Stomach (tissue), 9 donors: ENCODE measurements around the gene CXCR5. TPM values are rescaled to one million over a fixed set of nuclear protein-coding genes. Genes with fewer than 3 reads are reported as not detected.
"Not testable (repeated sequence)": the region's sequence is repeated elsewhere in the genome, so short reads cannot be mapped to it uniquely, and the experiment has no call there.

ENCODE experiments used
- DNase-seq, 2 donors: peaks; one replicate each; pipeline versions ENCODE4 v3.0.0 to v3.0.0-alpha.2; 2013 to 2019
- H3K27ac ChIP-seq, 5 donors: fragments of 200-600 bp in 4 of 5; sonication (generic) in 4 of 5; one replicate each; pipeline ENCODE4 v1.5.1; 2013 to 2019; ENCODE audit warnings: mild to moderate bottlenecking in 1 of 5, moderate library complexity in 1 of 5
- H3K27me3 ChIP-seq, 3 donors: fragments of 200-600 bp; sonication (generic); one replicate each; pipeline ENCODE4 v1.5.1; 2017 to 2019; ENCODE audit warnings: mixed run types in 1 of 3
- H3K36me3 ChIP-seq, 4 donors: fragments of 200-600 bp; sonication (generic); 1 replicate in 3 of 4; 2 replicates in 1 of 4; pipeline ENCODE4 v1.5.1; 2016 to 2019
- H3K4me1 ChIP-seq, 4 donors: fragments of 200-600 bp; sonication (generic); one replicate each; pipeline ENCODE4 v1.5.1; 2016 to 2019
- H3K4me3 ChIP-seq, 4 donors: fragments of 200-600 bp; sonication (generic) in 3 of 4; one replicate each; pipeline ENCODE4 v1.5.1; 2016 to 2019; ENCODE audit warnings: mild to moderate bottlenecking in 1 of 4
- H3K9me3 ChIP-seq, 4 donors: fragments of 200-600 bp; sonication (generic); one replicate each; pipeline ENCODE4 v1.5.1; 2016 to 2019
- EP300 ChIP-seq: sonication (generic); formaldehyde crosslinking; IDR thresholded peaks from one replicate; pipeline ENCODE4 v1.6.1; 2017; ENCODE audit warnings: antibody characterized with exemption
- POLR2A ChIP-seq, 4 donors: fragments of 450-650 bp; IDR thresholded peaks; one replicate each; pipeline ENCODE4 v1.6.1; 2016; ENCODE audit warnings: antibody characterized with exemption in 4 of 4, control low read depth in 2 of 4, mild to moderate bottlenecking in 1 of 4, moderate library complexity in 1 of 4
- POLR2AphosphoS5 ChIP-seq, 3 donors: sonication (generic); formaldehyde crosslinking; IDR thresholded peaks; one replicate each; pipeline ENCODE4 v1.6.1; 2016; ENCODE audit warnings: antibody characterized with exemption in 3 of 3
- WGBS, 5 donors: extraction: QIAGEN DNeasy Blood & Tissue Kit in 3 of 5; methylation state at CpG; one replicate each; pipeline versions ENCODE4 v1.1.5 to v1.1.7; 2013 to 2018; 5-methylcytosine and 5-hydroxymethylcytosine counted together
- intact Hi-C: fragments of 100-400 bp; cut with DNase I; formaldehyde crosslinking; loops from one replicate; pipeline ENCODE4 v1.15.1; 2023; ENCODE audit warnings: low total_unique reads
- polyA plus RNA-seq, 3 donors: library from polyadenylated mRNA; stranded (reverse); fragments of 200-250 nt; gene quantifications; one replicate each; pipeline ENCODE4 v1.2.3, GENCODE V29; 2013
- total RNA-seq, 5 donors: library from RNA; depleted of rRNA; stranded (reverse); fragments of >200 nt; gene quantifications; one replicate each; pipeline versions ENCODE4 v1.1.0 to v1.2.3, GENCODE V29; 2014 to 2016
- TF ChIP-seq, protein P1 (sequence below), 7 experiments: fragments of 450-650 bp in 4 of 7; fragments of 200-600 bp in 3 of 7; sonication (generic) in 3 of 7; IDR thresholded peaks; one replicate each; pipeline ENCODE4 v1.5.1; 2016 to 2019; ENCODE audit warnings: antibody characterized with exemption in 7 of 7, control low read depth in 2 of 7, mild to moderate bottlenecking in 1 of 7
- donor health status: healthy with polysubstance abuse.
- donor health status: Bipolar disorder and iron deficiency.
- donor health status: healthy.

Gene CXCR5
- total and polyA plus RNA-seq, 8 donors: 0.12 to 0.60 (median 0.15) TPM; not detected in 4

GRCh38 chr11:118838905-118839553, 44.7 kb upstream of the CXCR5 start:
- intact Hi-C loops: no loop called here
- H3K4me3 ChIP-seq: no peak overlapping the region
- no peaks in the 10 kb centered on the region for H3K36me3 ChIP-seq
- TF ChIP-seq POLR2AphosphoS5 (IDR thresholded peaks at IDR 0.05) (no peak), POLR2A (IDR thresholded peaks at IDR 0.05) (no peak), EP300 (no peak)
- TF ChIP-seq, protein P1, sequence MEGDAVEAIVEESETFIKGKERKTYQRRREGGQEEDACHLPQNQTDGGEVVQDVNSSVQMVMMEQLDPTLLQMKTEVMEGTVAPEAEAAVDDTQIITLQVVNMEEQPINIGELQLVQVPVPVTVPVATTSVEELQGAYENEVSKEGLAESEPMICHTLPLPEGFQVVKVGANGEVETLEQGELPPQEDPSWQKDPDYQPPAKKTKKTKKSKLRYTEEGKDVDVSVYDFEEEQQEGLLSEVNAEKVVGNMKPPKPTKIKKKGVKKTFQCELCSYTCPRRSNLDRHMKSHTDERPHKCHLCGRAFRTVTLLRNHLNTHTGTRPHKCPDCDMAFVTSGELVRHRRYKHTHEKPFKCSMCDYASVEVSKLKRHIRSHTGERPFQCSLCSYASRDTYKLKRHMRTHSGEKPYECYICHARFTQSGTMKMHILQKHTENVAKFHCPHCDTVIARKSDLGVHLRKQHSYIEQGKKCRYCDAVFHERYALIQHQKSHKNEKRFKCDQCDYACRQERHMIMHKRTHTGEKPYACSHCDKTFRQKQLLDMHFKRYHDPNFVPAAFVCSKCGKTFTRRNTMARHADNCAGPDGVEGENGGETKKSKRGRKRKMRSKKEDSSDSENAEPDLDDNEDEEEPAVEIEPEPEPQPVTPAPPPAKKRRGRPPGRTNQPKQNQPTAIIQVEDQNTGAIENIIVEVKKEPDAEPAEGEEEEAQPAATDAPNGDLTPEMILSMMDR (IDR thresholded peaks at IDR 0.05): no peak
- no peak for DNase-seq
- no peaks in the 10 kb centered on the region for H3K27me3 ChIP-seq
- WGBS, 5 donors: 77 to 93% (median 89%) methylated on average over 4 of the region's 4 CpGs
- no peaks in the 10 kb centered on the region for H3K9me3 ChIP-seq
- H3K27ac ChIP-seq: no peak overlapping the region
- H3K4me1 ChIP-seq: peaks cover 0 to 12% (median 5%) of the 10 kb centered on the region in 4 donors

- TF ChIP-seq, protein P1 (IDR thresholded peaks at IDR 0.05): no peak
- no peak for TF ChIP-seq POLR2A (IDR thresholded peaks at IDR 0.05)
- TF ChIP-seq POLR2AphosphoS5 (IDR thresholded peaks at IDR 0.05): no peak
- no peak for TF ChIP-seq EP300
- Histone ChIP-seq H3K9me3 (no peaks in the 10 kb centered on the region), H3K4me3 (no peak overlapping the region), H3K27me3 (no peaks in the 10 kb centered on the region), H3K36me3 (no peaks in the 10 kb centered on the region), H3K4me1 (peaks cover 0 to 16% (median 5%) of the 10 kb centered on the region in 4 donors), H3K27ac (no peak overlapping the region)
- intact Hi-C loops: no loop called here
- 71 to 82% (median 73%) methylated on average over 8 of the region's 8 CpGs for WGBS, 5 donors
- DNase-seq: no peak
These were observed 42.0 kb upstream of the CXCR5 start for GRCh38 chr11:118841469-118842242.

DNA sequence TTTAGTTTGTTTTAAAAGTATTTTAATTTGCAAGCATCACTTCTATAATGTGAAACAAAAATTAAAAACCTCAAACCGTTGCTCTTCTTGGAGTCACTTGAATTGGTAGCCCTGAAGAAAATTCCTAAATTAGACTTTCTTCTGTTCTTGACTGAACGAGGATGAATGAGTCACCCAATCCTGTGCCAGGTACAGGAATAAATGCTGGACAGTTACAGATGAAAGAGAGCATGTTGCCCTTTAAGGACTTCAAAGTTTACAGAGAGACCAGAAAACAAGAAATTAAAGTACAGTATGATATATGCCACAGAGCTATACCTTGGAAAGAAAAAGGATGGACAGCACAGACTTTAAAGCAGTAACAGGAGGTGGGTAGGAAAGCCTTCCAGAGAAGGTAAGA, 41.3 kb upstream of the CXCR5 start:
- H3K9me3 ChIP-seq: no peaks in the 10 kb centered on the region
- DNase-seq: no peak
- TF ChIP-seq, protein P1 (IDR thresholded peaks at IDR 0.05): no peak
- TF ChIP-seq POLR2AphosphoS5 (IDR thresholded peaks at IDR 0.05) (no peak), EP300 (no peak), POLR2A (IDR thresholded peaks at IDR 0.05) (no peak)
- no peak overlapping the region for H3K27ac ChIP-seq
- peaks cover 0 to 16% (median 5%) of the 10 kb centered on the region in 4 donors for H3K4me1 ChIP-seq
- no peaks in the 10 kb centered on the region for H3K36me3 ChIP-seq
- 28 to 42% (median 37%) methylated on average over 2 of the region's 2 CpGs for WGBS, 5 donors
- intact Hi-C loops: no loop called here
- no peaks in the 10 kb centered on the region for H3K27me3 ChIP-seq
- H3K4me3 ChIP-seq: no peak overlapping the region

DNA sequence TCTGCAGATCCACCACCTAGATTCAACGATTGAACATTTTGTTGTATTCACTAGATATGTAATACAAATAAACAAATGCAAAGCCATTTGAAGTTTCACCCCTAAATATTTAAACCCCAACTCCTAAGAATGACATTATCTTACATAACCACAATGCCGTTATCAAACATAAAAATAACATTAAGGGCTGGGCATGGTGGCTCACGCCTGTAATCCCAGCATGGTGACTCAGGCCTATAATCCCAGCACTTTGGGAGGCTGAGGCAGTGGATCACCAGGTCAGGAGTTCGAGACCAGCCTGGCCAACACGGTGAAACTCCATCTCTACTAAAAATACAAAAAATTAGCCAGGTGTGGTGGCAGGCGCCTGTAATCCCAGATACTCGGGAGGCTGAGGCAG, 40.8 kb upstream of the CXCR5 start:
- WGBS, 5 donors: 71 to 82% (median 77%) methylated on average over 7 of the region's 7 CpGs
- H3K27ac ChIP-seq, H3K27me3 ChIP-seq, H3K9me3 ChIP-seq, intact Hi-C loops, H3K36me3 ChIP-seq, DNase-seq, H3K4me3 ChIP-seq: not testable (repeated sequence)
- peaks cover 0 to 16% (median 5%) of the 10 kb centered on the region in 4 donors for H3K4me1 ChIP-seq

DNA sequence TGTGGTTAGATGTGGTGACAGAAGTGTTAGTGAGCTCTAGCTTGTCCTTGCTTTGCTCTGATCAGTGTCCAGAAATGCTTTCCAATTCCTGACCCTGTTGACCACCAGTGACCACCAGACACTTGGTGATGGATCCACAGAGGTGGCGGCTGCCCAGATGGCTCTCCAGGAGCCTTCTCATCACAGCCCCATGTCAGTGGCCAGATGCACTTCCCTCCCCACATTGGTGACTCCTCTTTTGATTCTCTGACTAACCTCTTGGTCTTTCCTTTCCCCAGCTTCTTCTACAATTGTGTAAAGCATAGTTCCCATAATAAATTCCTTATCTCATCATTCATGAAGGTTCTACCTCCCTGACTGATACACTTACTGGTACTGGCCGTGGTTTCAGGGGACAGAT, 40.1 kb upstream of the CXCR5 start:
- Histone ChIP-seq H3K4me3 (no peak overlapping the region), H3K36me3 (no peaks in the 10 kb centered on the region), H3K27ac (no peak overlapping the region), H3K4me1 (peaks cover 0 to 16% (median 5%) of the 10 kb centered on the region in 4 donors), H3K9me3 (no peaks in the 10 kb centered on the region), H3K27me3 (no peaks in the 10 kb centered on the region)
- TF ChIP-seq, protein P1 (IDR thresholded peaks at IDR 0.05): no peak
- no peak for TF ChIP-seq POLR2AphosphoS5 (IDR thresholded peaks at IDR 0.05)
- intact Hi-C loops: no loop called here
- DNase-seq: no peak
- 74 to 84% (median 79%) methylated on average over 2 of the region's 2 CpGs for WGBS, 5 donors
